Fibroblast of skin of left biceps (primary cell): Measurements from ENCODE around the gene GOLGA3.
"Not testable (repeated sequence)": the region's sequence is repeated elsewhere in the genome, so short reads cannot be mapped to it uniquely, and the experiment has no call there.

Experiments used
- DNase-seq, 2 experiments: peaks; one replicate each; pipeline ENCODE4 v3.0.0-alpha.2; 2013; ENCODE audit warnings: low read depth in 2 of 2

Gene GOLGA3

DNA sequence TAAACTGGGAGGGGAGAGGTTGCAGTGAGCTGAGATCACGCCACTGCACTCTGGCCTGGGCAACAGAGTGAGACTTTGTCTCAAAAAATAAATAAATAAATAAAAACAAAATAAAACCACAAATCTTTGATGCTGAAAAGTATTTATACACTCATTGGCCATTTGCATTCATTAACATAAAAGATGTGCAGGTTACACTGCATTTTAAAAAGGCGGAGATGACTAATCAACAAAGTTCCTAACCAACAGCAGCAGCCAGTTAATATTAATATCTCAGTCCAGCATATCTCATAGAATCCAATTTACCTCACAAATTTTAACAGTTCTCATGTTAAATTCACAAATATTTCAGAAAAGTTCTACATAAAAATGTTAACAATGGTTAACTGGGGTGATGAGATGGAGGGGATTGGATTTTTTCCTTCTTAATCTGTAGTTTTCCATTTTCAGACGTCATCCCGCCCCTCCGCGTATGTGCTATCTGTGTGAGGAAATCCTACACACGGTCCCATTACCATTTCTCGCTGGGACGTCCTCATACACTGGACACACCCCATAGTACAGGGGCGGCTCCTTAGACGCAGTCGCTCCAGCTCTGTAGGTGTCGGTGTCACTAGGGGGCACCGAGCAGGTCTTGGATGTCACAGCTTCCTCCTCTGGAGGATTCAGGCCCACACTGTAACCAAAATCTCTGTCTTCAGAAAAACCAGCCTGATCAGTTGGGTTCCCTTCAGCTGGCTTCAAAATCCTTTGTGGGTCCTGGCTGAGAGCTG is 74.3 kb downstream of the GOLGA3 start:
- DNase-seq, result no peak

DNA sequence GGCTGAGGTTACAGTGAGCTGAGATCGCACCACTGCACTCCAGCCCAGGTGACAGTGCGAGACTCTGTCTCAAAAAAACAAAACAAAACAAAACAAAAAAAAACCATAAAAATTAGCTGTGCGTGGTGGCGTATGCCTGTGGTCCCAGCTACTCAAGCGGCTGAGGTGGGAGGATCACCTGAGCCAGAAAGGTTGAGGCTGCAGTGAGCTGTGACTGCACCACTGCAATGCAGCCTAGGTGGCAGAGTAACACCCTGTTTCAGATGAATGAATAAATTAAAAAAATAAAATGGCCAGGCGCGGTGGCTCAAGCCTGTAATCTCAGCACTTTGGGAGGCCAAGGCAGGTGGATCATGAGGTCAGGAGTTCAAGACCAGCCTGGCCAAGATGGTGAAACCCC is 75.0 kb downstream of the GOLGA3 start:
- DNase-seq, result not testable (repeated sequence)

DNA sequence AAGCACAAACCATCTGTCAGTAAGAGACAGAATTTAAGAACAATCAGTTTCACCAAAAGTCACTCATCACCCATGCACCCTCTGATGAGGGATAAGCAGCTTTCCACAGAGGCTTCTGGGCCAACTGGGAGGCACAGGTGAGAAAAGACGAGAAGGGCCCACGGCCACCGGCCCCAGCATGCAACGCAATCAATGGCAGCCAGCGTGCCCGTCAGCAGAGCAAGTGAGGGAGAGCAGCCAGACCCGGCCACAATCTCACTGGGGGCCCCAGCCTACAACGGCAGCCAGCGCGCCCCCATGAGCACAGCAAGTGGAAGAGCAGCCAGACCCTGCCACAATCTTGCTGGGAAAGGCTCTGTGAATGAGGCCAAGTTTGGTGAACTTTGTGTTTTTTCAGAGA is 80.3 kb downstream of the GOLGA3 start:
- no peak for DNase-seq

DNA sequence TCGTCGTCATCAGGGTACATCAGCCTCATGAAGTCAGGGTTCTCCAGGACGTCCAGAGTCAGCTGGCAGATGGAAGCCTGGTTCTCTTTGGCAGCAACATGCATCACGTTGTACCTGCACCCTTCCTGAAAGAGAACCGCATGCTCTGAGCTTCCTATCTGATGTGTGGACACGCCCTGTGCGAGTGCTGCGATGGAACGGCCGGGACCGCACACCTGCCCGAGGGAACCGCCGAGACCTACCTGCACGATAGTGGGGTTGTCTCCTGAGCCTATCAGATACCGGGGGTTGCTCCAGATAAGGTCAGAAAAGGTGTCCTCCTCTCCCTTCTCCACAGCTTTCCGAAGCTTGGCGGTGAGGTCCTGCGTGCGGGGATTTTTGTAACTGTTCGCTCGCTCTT is 80.8 kb downstream of the GOLGA3 start:
- no peak for DNase-seq

DNA sequence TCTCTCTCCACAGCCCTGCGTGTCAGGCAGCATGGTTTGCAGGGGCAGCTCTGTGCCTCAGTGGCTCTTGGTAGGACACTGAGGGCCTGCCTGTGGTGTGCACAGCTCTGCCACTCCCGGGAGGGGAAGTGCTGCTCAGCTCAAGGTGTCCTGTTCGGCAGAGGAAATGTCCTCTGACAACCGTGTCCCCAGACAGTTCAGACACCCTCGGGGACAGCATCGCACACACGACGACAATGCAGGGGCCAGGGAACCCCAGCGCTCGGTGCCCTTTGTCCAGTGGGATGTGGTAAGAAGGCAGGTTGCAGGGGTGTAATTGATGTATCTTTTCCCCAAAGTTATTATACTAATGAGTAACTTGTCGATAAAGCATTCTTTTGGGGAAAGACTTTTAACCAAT is 81.3 kb downstream of the GOLGA3 start:
- DNase-seq, result no peak

DNA sequence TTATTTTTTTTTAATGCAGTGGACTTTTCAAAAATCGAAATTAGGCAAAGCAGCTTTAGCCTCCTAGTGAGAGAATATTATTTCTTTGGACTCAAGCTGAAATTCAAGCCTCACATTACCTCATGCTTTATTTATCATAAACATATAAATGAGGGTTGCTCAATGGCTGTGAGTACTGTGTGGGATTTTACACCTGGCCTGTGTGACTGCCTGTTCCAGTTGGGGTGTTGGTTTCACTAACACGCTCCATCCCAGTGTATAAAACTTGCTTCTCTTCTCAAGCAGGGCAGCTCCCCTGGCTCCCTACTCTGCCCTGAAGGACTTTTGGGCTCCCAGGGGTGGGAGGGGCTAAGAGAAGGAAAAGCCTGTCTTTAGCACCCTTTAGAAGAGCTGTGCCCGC is 82.1 kb downstream of the GOLGA3 start:
- DNase-seq, result no peak

DNA sequence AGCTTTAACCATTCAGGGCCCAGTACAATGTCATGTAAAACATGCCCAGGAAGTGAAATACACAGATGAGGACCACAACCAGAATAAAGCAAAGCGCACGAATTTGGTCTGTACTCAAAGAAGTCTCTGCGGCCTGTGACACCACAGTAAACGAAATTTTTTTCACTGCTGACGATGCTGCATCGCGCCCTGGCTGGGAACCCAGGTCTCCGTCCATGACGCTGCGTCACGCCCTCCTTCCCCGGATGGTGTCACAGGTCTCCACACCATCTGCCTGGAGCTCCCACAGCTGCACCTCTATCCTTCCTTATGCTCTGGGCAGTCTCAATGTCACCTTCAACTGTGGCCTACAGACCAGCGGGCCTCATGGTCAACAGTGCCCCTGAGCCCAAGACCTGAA is 84.8 kb downstream of the GOLGA3 start:
- no peak for DNase-seq

DNA sequence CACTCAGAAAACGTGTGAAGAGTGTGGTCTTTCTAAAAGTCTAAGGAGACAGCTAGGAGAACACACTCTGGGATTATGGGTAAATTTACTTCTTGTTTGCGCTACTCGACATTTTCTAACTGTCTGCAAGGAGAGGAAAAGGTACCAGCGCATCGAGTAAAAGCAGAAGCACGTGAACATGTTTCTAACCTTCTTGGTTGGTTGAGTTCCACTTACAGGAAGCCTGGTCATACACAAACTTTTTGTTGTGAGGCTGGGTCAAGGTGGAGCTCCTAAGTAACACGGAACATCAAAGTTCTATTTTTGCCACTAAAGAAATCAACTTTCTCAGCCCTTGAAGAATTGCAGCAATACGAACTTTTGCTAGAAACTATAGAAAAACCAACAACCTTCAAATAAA is 87.0 kb downstream of the GOLGA3 start:
- no peak for DNase-seq

DNA sequence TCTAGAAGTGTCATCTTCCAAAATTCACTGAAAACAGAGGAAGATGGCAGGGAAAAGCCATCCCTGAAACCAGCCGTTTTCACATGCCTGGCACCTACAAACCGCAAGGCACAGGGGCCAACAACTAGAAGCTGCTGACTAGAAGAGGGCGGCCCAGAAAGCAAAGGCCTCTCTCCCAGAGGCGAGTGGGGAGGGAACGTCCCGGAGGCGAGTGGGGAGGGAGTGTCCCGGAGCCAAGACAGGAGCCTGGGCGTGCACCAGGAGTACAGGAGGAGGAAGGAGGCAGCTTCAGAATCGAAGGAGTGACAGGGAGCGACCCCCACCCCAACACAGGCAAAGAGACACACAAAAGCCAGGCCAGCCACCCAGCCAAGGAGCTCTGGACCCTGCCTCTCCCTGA is 88.0 kb downstream of the GOLGA3 start:
- no peak for DNase-seq

DNA sequence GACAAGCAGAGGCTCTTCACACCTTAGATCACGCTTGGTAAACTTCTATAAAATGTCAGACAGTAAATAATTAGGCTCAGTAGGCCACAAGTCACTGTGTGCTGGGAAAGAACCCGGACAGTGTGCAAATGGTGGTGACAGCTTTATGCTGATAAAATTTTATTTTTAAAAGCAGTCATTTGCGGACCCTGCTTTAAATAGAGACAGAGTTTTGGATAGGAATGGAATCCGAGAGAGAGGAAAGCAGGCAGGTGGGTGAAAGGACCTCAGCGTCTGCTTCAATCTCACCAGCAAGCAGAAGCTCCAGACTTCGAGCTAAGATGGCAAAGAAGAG is 88.4 kb downstream of the GOLGA3 start:
- no peak for DNase-seq

DNA sequence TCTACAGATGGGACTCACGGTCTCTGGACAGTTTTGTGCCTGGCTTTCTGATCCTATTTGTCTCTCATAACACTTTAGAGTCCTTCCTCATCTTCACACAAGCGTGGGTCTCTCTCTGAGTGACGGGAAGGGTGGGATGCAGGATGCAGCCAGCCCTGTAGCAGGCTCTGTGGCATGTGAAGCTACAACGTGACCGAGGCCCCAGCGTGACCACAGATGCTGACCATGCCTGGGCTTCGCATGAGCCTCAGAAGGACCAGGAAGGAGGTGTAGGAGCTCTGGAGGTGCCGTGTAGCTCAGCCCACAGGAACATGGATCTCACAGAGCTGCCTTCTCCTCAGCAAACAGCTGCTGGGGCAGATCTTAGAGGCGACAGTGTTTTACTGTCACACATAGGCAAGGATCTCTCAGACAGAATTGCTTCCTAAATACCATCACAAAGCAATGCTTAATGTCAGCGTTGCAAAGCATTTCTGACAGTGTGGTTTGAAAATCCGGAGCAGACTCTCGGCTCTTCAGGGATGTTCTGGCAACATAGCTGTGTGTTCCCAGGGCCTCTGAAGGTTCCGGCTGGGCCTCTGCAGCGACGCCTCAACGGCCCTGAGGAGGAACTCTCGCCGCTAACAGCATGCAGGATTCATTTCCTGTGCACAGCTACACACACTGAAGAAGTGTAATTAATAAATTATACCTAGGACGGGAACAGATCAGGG is 88.9 kb downstream of the GOLGA3 start:
- no peak for DNase-seq

DNA sequence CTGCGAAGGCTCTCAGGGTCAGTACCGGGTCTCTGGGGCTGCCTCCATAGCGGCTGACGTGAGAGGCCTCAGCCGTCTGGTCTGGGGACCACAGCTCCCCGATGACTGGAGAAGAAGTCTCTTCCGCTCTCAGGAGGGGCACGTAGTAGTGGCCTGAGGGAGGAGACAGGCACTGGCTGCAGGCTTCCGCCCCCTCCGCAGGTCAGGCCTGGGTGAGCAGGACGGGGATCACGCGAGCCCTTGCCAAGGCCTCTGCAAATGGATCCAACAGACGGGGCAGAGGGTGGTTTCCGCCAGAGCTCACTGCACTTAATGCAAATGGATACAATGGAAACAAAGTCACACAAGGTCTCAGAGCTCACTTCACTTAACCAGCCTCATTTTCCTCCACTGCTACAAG is 91.8 kb downstream of the GOLGA3 start:
- no peak for DNase-seq

DNA sequence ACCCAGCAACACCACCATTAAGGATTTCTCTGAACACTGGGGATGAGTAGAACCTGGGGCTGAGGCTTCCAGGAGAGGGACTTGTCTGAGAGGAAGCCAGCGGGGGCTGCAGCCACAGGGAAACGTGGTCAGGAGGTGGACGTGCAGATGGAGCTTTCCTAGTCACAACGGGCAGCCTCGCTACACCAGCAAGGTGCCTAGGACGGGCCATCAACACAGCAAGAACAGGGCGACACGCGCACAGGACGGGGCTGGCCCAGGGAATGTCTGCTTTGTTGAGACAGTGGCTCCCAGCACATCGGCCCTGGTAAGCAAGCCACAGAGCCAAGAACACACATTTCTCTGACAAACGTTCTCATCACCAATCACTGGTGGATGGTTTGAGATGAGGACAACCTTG is 92.3 kb downstream of the GOLGA3 start:
- DNase-seq, result no peak

DNA sequence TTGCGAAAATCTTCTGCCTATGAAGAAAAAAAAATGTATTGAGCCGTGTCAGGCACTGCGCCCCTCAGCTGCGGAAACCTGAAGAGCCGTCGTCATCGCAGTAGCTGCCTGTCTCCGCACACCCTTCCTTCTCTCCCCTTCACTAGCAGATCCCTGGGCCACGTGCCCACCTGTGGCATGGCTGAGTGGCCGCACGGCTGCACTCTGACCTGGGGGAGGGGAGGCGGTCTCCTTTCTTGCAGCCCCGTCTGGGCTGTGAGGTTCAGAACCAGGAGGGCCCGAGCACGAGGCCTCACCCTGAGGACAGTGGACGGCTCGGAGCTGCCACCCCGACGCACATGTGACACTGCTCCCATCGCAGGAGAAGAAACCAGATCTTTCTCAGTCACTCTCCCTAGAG is 93.2 kb downstream of the GOLGA3 start:
- DNase-seq, result no peak

DNA sequence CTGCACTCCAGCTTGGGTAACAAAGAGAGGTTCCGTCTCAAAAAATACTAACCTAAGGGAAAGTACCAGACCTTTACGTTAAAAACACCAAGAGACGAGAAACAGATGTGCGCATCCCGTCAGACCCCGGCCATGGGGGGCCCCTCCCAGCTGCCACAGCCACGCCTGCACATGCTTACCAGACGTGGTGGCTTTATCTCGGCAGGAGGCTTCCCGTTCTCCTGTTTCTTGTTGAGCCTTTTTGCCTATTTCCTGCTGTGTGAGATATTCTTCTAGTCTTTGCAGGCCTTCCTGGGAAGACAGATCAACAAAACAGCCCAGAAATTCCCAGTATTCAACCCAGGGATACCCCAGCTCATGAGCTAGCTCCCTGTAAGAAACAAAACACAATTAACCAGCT is 94.5 kb downstream of the GOLGA3 start:
- peak; percentile 48 to 56 for DNase-seq

DNA sequence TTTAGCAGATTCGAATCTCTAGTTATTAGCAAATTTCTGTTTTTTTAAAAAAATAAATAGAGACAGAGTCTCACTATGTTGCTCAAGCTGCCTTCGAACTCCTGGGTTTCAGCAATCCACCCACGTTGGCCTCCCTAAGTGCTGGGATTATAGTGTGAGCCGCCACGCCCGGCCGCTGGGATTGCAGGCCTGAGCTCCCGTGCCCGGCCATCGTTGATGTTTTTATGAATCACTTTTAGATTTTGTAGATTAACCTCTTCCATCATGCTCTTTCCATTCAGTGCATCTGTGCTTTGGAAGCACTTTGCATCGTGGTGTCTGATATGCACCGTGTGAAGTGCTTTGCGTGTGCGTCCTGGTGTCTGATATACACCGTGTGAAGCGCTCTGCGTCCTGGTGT is 97.1 kb downstream of the GOLGA3 start:
- DNase-seq, result no peak

DNA sequence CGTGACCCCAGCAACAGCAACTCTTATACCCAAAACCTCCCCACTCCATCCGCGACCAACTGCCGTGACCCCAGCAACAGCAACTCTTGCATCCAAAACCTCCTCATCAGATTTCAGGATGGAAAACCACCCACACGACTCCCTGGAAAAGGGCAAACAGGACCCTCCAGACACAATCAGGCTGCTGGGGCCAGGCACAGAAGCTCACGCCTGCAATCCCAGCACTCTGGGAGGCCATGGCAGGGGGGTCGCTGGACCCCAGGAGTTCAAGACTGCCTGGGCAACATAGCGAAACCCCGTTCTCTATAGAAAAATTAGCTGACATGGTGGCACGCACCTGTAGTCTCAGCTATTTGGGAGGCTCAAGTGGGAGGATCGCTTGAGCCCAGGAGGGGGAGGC is 98.3 kb downstream of the GOLGA3 start:
- no peak for DNase-seq

DNA sequence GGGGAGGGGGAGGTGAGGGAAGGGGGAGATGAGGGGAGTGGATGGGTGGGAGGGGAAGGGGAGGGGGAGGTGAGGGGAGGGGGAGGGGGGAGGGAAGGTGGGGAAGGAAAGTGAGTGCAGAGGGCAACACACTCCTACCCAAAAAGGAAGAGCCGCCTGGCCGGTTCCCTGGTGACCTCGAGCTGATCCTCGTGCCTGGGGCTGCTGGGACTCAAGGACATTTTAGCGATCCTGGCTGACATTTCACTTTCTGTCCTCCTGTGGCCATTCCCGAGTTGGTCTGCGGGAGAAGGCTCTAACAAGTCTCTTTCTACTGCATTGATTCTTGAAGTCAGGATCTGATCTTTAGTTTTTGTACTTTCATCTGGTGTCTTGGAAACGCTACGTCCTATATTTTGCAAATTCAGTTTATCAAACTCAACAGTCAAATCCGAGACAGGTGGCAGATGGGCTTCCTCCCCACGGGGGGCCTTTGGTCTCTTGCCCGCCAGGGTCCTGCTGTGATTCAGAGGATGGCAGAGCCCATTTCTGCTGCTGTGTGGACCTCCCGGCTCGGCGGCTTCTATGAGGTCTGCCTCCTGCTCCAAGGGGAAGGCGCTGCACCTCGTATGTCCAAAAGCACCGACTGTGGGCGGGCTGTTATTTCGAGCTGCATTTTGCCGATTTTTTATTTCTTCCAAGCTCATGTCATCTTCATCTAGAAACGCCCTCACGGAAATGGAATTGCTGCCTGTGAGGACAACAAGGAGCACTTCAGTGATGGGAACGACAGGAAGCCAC is 98.9 kb downstream of the GOLGA3 start:
- DNase-seq, result no peak

DNA sequence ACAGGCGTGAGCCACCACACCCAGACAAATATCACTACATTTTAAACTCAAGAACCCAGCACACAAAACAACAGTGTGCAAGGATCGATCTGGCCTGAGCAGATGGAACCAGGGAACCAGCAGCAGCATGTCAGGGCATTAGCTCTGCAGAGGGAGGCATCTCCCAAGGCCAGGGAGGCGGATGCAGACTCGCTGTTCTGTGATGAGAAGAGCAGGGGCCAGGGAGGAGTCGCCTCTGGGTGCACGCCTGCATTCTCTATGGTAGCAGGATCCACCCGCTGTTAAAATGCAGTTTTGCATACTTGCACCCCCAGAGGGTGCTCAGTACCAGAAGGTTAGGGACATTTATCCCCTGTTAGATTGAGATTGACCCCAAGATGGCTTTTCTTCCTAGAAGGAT is 100.2 kb downstream of the GOLGA3 start:
- DNase-seq, result no peak

DNA sequence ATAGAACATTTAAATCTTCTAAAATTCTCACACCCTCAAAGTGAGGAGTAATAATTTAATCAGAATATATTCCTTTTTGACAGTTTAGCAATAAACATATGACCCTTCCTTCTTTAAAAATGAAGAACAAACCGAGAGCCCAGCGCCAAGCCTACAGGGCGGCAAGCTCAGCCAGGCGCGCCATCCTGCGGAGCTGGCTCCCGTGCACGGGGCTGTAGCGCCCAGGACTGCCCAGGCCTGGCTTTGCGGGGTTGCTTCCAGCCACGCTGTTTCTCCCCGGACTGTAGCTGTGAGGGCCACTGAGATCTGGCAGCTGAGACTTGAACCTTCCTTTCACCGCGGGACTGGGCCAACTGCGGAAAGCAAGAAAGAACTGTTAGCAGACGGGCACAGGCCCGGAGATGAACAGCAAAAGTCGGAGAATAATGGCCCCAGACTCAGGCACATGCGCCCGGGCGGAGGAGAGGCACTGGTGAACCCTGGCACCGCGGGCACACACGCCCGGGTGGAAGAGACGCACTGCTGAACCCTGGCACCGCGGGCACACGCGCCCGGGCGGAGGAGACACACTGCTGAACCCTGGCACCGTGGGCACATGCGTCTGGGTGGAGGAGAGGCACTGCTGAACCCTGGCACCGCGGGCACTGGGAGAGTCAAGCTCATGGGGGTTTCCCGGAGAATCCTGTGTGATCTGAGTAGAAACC is 101.4 kb downstream of the GOLGA3 start:
- no peak for DNase-seq

DNA sequence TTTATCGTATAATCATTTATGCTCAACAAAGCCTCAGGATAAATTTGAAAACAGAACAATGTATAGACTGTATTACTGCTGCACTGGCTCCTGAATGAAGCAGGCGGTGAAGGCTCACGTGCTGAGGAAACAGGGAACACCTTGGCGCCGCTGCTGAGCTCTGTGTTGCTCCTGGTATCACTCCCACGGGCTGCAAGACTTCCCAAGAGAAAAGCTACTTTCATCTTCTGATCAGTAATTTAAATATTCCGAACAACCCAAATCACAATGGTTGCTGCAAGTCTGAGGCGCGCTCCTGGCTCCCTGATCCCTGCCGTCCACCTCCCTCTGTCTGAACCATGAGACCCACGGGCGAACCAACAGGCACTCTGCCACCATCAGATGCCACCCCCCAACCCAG is 102.3 kb downstream of the GOLGA3 start:
- no peak for DNase-seq

DNA sequence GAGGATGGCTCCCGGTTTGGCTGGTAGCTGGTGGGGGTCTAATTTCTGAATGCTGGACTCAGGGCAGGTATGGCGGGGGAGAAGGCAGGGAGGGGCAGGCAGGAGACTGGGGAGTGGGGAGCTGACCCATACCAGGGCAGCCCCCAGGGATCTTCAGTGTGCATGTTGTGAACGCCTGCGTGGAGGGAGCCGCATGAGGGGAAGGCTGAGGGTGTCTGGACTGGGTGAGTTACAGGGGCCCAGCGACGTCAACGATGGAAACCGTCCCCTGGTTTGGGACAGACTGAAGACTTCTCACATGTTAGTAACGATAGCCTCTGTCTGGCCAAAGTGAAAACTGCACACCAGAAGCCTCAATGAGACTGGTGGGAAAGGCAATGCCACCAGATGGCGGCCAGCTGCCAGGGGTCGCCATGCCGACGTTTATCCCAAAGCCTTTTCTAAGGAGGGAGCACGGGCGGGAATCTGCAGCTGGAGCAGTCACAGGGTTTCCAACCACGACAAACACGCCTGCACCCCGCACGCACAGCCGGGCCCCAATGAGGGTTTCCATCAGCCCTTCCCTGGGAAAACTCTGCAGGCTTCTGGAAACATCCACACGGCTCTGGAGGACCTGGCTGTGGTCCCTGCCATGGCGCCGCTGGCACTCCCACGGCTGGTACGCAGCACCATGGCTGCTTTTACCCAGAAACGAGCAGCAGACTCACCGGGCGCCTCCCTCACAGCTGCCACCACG is 104.0 kb downstream of the GOLGA3 start:
- no peak for DNase-seq
